Liver (tissue), 9 donors: ENCODE results near the gene PLIN4. TPM values are rescaled to one million over a fixed set of nuclear protein-coding genes. Genes with fewer than 3 reads are reported as not detected.

ENCODE experiments used
- DNase-seq: peaks from one replicate; pipeline ENCODE4 v3.0.0-alpha.2; 2017; ENCODE audit warnings: low spot score
- H3K27ac ChIP-seq, 2 donors: one replicate each; pipeline ENCODE4 v1.7.0; 2013; ENCODE audit warnings: inconsistent platforms in 2 of 2, low read length in 2 of 2, control low read depth in 1 of 2, low read depth in 1 of 2, mild to moderate bottlenecking in 1 of 2
- H3K27me3 ChIP-seq, 4 donors: one replicate each; pipeline versions ENCODE4 v1.6.1 to v1.7.0; 2013; ENCODE audit warnings: low read length in 3 of 4, inconsistent platforms in 1 of 4, mild to moderate bottlenecking in 1 of 4, moderate library complexity in 1 of 4; ENCODE audit not compliant: control insufficient read depth in 4 of 4, insufficient read depth in 4 of 4
- H3K36me3 ChIP-seq, 4 donors: one replicate each; pipeline versions ENCODE4 v1.6.1 to v1.7.0; 2013; ENCODE audit warnings: low read length in 3 of 4, mild to moderate bottlenecking in 3 of 4, low read depth in 1 of 4, moderate library complexity in 1 of 4; ENCODE audit not compliant: control insufficient read depth in 4 of 4, insufficient read depth in 3 of 4
- H3K4me1 ChIP-seq, 4 donors: one replicate each; pipeline versions ENCODE4 v1.6.1 to v1.7.0; 2013; ENCODE audit warnings: low read length in 3 of 4, mild to moderate bottlenecking in 3 of 4, moderate library complexity in 1 of 4; ENCODE audit not compliant: control insufficient read depth in 4 of 4, insufficient read depth in 4 of 4
- H3K4me3 ChIP-seq, 3 donors: one replicate each; pipeline versions ENCODE4 v1.6.1 to v1.7.0; 2013; ENCODE audit warnings: low read length in 3 of 3, control low read depth in 1 of 3, low read depth in 1 of 3, mild to moderate bottlenecking in 1 of 3
- H3K9ac ChIP-seq, 2 donors: one replicate each; pipeline ENCODE4 v1.7.0; 2013; ENCODE audit warnings: low read length in 2 of 2, mild to moderate bottlenecking in 2 of 2, moderate library complexity in 2 of 2, control low read depth in 1 of 2, low read depth in 1 of 2
- H3K9me3 ChIP-seq, 4 donors: one replicate each; pipeline versions ENCODE4 v1.6.1 to v1.7.0; 2013; ENCODE audit warnings: low read length in 3 of 4; ENCODE audit not compliant: control insufficient read depth in 4 of 4
- EGR1 ChIP-seq, 2 donors: IDR thresholded peaks; 2 replicates each; pipeline ENCODE4 v1.6.1; 2016 to 2018; ENCODE audit warnings: antibody characterized with exemption in 2 of 2, low read depth in 2 of 2
- FOXA1 ChIP-seq: IDR thresholded peaks from 2 replicates; pipeline ENCODE4 v1.6.1; 2016; ENCODE audit warnings: antibody characterized with exemption
- FOXA2 ChIP-seq: IDR thresholded peaks from 2 replicates; pipeline ENCODE4 v1.6.1; 2016; ENCODE audit warnings: antibody characterized with exemption
- GABPA ChIP-seq, 2 donors: IDR thresholded peaks in 1 of 2; conservative IDR thresholded peaks in 1 of 2; 2 replicates each; pipeline ENCODE4 v1.6.1; 2016; ENCODE audit warnings: antibody characterized with exemption in 2 of 2, mild to moderate bottlenecking in 1 of 2, moderate library complexity in 1 of 2
- HNF4A ChIP-seq, 2 donors: conservative IDR thresholded peaks; 2 replicates each; pipeline ENCODE4 v1.6.1; 2016; ENCODE audit warnings: antibody characterized with exemption in 2 of 2, mild to moderate bottlenecking in 2 of 2
- HNF4G ChIP-seq: IDR thresholded peaks from 2 replicates; pipeline ENCODE4 v1.6.1; 2016; ENCODE audit warnings: antibody characterized with exemption
- JUND ChIP-seq, 2 donors: IDR thresholded peaks; 2 replicates each; pipeline ENCODE4 v1.6.1; 2016; ENCODE audit warnings: antibody characterized with exemption in 2 of 2
- MAX ChIP-seq: IDR thresholded peaks from 2 replicates; pipeline ENCODE4 v1.6.1; 2016; ENCODE audit warnings: antibody characterized with exemption
- NR2F2 ChIP-seq: IDR thresholded peaks from 2 replicates; pipeline ENCODE4 v1.6.1; 2016; ENCODE audit warnings: antibody characterized with exemption
- RAD21 ChIP-seq, 2 donors: IDR thresholded peaks; 2 replicates each; pipeline ENCODE4 v1.6.1; 2016; ENCODE audit warnings: antibody characterized with exemption in 2 of 2, mild to moderate bottlenecking in 2 of 2
- RXRA ChIP-seq, 2 donors: IDR thresholded peaks; 2 replicates each; pipeline ENCODE4 v1.6.1; 2017 to 2018; ENCODE audit warnings: antibody characterized with exemption in 2 of 2, mild to moderate bottlenecking in 1 of 2
- SP1 ChIP-seq: IDR thresholded peaks from 2 replicates; pipeline ENCODE4 v1.6.1; 2018; ENCODE audit warnings: antibody characterized with exemption, mild to moderate bottlenecking
- TAF1 ChIP-seq: conservative IDR thresholded peaks from 2 replicates; pipeline ENCODE4 v1.6.1; 2016; ENCODE audit warnings: antibody characterized with exemption, mild to moderate bottlenecking
- YY1 ChIP-seq: IDR thresholded peaks from 2 replicates; pipeline ENCODE4 v1.6.1; 2016; ENCODE audit warnings: antibody characterized with exemption, mild to moderate bottlenecking
- ZBTB33 ChIP-seq: IDR thresholded peaks from 2 replicates; pipeline ENCODE4 v1.6.1; 2016; ENCODE audit warnings: antibody characterized with exemption
- WGBS: extraction: QIAGEN DNeasy Blood & Tissue Kit; methylation state at CpG from one replicate; pipeline ENCODE4 v1.1.7; 2013; 5-methylcytosine and 5-hydroxymethylcytosine counted together
- polyA plus RNA-seq, 2 donors: library from polyadenylated mRNA; stranded (reverse) in 1 of 2; unstranded in 1 of 2; fragments of 200-250 nt in 1 of 2; fragments of >200 nt in 1 of 2; fragmentation: Nextera tagmentation in 1 of 2; extraction: Ambion mirVana in 1 of 2; gene quantifications; one replicate each; pipeline versions ENCODE4 v1.2.1 to v1.2.3, GENCODE V29; 2013 to 2015
- total RNA-seq, 2 donors: library from RNA; depleted of rRNA; stranded (reverse); fragments of >200 nt; gene quantifications; one replicate each; pipeline ENCODE4 v1.2.3, GENCODE V29; 2014
- TF ChIP-seq, protein P1 (sequence below): IDR thresholded peaks from 2 replicates; pipeline ENCODE4 v1.6.1; 2016; ENCODE audit warnings: antibody characterized with exemption
- TF ChIP-seq, protein P2 (sequence below): IDR thresholded peaks from 2 replicates; pipeline ENCODE4 v1.6.1; 2016; ENCODE audit warnings: antibody characterized with exemption, mild to moderate bottlenecking
- TF ChIP-seq, protein P3 (sequence below): fragments of 150-350 bp; IDR thresholded peaks from 2 replicates; pipeline ENCODE4 v1.5.1; 2017; ENCODE audit warnings: improper control_type of control experiment, low read depth, low read length; ENCODE audit not compliant: missing input control
- donor health status: healthy.
- donor health status: healthy.
- donor health status: healthy.
- donor health status: healthy.
- donor health status: healthy.

The PLIN4 gene
- total and polyA plus RNA-seq, 4 donors: 3.1 to 49.1 (median 9.5) TPM

DNA sequence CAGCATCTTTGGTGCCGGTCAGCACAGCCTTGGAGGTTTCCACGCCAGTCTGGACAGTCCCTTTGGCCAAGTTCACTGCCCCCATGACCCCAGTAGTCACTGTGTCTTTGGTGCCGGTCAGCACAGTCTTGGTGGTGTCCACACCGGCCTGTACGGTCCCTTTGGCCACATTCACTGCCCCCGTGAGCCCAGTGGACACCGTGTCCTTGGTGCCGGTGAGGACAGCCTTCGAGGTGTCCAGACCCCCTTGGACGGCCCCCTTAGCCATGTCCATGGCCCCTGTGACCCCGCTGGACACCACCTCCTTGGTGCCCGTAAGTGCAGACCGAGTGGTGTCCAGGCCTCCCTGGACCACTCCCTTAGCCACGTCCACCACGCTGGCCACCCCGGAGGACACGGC is 5.0 kb downstream of the PLIN4 start:
- no peak for DNase-seq
- WGBS: 94% methylated on average over 17 of the region's 17 CpGs
- Histone ChIP-seq H3K27me3 (no peaks in the 10 kb centered on the region), H3K9me3 (no peaks in the 10 kb centered on the region), H3K4me1 (peaks cover 3 to 18% (median 16%) of the 10 kb centered on the region in 4 donors), H3K36me3 (peaks cover 7 to 42% (median 20%) of the 10 kb centered on the region in 4 donors), H3K9ac (no peak overlapping the region), H3K27ac (no peak overlapping the region), H3K4me3 (no peak overlapping the region)
- TF ChIP-seq TAF1 (no peak), FOXA1 (no peak), FOXA2 (no peak), HNF4G (no peak), MAX (no peak), RAD21 (IDR thresholded peaks at IDR 0.05) (no peak), HNF4A (conservative IDR thresholded peaks at IDR 0.05) (no peak), RXRA (IDR thresholded peaks at IDR 0.05) (no peak), ZBTB33 (no peak), YY1 (no peak), NR2F2 (no peak), JUND (IDR thresholded peaks at IDR 0.05) (no peak), SP1 (no peak), GABPA (IDR thresholded peaks at IDR 0.05 in 1 of 2, conservative IDR thresholded peaks at IDR 0.05 in 1 of 2) (no peak), EGR1 (IDR thresholded peaks at IDR 0.05; ENCODE audit: low read depth in 2 of 2) (no peak)
- TF ChIP-seq, protein P1, sequence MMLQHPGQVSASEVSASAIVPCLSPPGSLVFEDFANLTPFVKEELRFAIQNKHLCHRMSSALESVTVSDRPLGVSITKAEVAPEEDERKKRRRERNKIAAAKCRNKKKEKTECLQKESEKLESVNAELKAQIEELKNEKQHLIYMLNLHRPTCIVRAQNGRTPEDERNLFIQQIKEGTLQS: no peak
- TF ChIP-seq, protein P2, sequence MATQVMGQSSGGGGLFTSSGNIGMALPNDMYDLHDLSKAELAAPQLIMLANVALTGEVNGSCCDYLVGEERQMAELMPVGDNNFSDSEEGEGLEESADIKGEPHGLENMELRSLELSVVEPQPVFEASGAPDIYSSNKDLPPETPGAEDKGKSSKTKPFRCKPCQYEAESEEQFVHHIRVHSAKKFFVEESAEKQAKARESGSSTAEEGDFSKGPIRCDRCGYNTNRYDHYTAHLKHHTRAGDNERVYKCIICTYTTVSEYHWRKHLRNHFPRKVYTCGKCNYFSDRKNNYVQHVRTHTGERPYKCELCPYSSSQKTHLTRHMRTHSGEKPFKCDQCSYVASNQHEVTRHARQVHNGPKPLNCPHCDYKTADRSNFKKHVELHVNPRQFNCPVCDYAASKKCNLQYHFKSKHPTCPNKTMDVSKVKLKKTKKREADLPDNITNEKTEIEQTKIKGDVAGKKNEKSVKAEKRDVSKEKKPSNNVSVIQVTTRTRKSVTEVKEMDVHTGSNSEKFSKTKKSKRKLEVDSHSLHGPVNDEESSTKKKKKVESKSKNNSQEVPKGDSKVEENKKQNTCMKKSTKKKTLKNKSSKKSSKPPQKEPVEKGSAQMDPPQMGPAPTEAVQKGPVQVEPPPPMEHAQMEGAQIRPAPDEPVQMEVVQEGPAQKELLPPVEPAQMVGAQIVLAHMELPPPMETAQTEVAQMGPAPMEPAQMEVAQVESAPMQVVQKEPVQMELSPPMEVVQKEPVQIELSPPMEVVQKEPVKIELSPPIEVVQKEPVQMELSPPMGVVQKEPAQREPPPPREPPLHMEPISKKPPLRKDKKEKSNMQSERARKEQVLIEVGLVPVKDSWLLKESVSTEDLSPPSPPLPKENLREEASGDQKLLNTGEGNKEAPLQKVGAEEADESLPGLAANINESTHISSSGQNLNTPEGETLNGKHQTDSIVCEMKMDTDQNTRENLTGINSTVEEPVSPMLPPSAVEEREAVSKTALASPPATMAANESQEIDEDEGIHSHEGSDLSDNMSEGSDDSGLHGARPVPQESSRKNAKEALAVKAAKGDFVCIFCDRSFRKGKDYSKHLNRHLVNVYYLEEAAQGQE: no peak
- TF ChIP-seq, protein P3, sequence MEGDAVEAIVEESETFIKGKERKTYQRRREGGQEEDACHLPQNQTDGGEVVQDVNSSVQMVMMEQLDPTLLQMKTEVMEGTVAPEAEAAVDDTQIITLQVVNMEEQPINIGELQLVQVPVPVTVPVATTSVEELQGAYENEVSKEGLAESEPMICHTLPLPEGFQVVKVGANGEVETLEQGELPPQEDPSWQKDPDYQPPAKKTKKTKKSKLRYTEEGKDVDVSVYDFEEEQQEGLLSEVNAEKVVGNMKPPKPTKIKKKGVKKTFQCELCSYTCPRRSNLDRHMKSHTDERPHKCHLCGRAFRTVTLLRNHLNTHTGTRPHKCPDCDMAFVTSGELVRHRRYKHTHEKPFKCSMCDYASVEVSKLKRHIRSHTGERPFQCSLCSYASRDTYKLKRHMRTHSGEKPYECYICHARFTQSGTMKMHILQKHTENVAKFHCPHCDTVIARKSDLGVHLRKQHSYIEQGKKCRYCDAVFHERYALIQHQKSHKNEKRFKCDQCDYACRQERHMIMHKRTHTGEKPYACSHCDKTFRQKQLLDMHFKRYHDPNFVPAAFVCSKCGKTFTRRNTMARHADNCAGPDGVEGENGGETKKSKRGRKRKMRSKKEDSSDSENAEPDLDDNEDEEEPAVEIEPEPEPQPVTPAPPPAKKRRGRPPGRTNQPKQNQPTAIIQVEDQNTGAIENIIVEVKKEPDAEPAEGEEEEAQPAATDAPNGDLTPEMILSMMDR: no peak
